Measurements from ENCODE around the gene UBE4B.
A peak's percentile ranks its signal among the peaks of the same experiment; 100 is the strongest.
"Not testable (repeated sequence)": the region's sequence is repeated elsewhere in the genome, so short reads cannot be mapped to it uniquely, and the experiment has no call there.

UBE4B gene

DNA sequence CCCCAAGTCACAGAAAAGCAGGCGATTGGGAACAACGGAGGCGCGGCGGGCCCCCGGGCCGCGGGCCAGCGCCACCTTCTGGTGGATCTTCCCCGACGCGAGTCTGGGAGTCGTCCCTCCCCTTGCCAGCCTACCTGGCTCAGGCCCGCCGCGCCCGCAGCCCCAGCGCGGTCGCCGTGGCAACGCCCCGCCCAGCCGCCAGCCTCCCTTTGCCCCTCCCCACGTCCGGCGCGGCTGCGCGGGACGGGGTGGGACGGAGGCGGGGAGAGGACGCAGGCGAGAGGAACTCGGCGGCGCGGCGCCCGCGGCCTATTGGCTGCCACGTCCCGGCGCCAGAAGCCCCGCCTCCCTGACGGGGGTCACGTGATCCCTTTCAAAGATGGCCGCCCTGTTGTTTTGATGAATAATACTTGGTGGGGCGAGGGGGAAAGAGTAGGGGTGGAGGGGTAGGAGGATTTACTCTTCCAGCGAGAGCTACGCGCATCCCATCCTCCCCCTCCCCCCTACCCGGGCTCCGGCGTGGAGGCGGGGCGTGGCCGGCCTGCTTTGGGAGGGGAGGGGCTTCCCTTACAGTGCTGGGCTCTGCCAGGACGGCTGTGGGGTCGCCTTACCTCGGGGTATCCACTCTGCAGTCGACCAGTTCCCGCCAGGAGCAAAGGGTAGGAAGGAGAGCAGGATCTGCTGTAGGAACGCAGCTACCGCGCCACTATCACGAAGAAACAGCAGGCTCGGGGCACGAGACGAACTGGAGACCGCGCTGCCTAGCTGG is at the start of gene UBE4B:
UBE4B (plus strand) TSS at position 369 of the 769 bp plus-strand sequence. CDS start 713 bp downstream, outside the sequence.
- DNase-seq (ENCODE audit: low read depth in 2 of 2) = peak; percentile 97

DNA sequence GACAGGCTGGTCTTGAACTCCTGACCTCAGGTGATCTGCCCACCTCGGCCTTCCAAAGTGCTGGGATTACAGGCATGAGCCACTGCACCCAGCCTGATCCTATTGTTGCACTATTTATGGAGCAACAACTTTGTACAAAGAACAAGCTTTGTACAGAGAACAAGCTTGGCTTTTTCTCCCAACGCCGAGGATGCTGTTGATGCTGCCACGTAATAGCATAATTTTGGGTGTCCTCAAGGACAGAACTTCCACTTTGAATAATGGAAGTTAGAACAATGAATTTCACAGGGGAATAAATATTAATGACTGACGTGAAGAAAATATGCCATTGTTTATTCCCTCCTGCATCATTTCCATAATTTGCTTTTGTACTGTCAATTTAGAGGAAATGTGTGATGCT is 48.5 kb upstream of the UBE4B start:
- no peak for DNase-seq (ENCODE audit: low read depth in 2 of 2)

DNA sequence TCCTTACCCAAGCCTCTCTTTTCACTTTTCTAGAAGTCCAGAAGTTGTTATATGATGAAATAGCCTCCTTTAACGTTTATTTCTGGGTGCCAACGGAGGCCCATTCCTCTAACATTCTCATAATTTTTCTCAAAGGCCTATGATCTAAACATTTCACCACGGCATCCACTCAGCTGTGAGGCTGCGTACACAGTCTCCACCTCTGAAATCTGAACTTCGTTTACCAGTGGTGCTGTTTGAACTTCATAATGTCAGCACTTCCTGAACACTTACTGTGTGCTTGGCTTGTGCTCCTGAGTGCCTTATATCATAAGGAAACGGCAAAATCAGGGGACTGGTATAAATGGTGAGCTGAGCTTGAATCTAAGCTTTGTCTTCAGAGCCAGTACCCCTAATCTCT is 47.8 kb upstream of the UBE4B start:
- DNase-seq (ENCODE audit: low read depth in 2 of 2) = no peak

DNA sequence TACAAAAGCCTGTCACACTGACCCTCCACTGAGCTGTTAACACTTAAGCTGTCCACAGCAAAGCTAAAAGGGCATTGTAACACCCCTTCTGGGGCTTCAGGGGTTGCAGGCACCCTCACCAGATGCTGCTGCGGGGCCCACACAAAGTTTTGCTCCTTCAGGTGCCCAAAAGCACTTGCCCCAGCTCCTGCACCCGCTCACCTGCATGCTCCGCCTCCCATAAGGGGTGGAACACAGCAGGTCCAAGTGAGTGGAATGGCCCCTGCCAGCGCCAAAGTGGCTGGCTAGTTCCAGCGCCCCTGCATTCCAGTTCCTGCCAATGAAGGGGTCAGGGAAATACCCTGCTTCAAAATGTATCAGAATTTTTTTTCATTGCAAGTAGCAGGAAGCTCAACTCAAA is 43.0 kb upstream of the UBE4B start:
- no peak for DNase-seq (ENCODE audit: low read depth in 2 of 2)

DNA sequence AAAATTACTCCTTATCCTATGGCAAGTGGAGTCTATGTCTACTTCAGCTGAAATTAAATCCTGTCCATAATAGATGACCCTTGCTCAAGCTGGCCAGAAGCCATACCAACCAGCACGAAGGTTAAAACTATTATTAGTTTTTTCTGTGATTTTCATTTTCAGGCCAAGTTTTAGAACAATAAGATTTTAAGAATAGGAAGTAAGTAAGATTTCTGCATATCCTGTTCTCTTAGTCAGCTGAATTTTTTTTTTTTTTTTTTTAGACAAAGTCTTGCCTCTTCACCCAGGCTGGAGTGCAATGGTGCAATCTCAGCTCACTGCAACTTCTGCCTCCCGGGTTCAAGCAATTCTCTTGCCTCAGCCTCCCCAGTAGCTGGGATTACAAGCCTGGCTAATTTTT is 41.8 kb upstream of the UBE4B start:
- no peak for DNase-seq (ENCODE audit: low read depth in 2 of 2)

DNA sequence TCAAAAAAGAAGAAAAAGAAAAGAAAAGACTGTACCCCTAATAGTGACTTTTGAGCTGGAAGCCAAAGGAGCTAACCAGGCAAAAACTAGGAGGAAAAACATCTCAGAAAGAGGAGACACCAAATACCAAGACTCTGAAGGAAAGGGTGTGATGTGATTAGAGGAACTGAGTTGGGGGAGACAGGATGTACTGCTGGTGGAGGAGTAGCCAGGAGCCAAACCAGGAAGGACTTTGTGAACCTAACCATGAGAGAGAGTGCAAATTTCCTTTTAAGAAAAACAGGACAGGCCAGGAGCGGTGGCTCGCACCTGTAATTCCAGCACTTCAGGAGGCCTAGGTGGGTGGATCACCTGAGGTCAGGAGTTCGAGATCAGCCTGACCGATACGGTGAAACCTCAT is 39.8 kb upstream of the UBE4B start:
- DNase-seq (ENCODE audit: low read depth in 2 of 2) = no peak

DNA sequence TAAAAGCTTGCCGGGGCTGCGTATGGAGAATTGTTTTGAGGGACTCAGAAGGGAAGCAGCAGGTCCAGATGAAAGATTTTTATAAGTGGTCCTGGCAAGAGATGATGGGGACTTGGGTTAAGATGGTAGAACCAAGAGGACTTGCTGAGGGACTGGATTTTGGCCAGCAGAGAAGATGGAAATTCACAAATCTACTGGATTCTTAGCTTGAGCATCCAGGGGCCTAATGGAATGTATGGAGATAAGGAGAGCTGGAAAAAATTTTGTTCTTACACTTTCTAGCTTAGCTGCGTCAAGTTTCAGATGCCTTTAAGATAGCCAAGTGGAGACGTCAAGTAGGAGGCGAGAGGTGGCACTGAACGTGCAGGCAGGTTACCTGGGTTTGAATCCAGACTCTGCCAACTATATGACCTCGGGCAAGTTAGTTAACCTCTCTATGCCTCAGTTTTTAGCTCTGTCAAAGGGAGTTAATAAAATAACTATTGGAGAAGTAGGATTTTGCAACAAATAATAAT is 39.1 kb upstream of the UBE4B start:
- DNase-seq (ENCODE audit: low read depth in 2 of 2) = no peak

DNA sequence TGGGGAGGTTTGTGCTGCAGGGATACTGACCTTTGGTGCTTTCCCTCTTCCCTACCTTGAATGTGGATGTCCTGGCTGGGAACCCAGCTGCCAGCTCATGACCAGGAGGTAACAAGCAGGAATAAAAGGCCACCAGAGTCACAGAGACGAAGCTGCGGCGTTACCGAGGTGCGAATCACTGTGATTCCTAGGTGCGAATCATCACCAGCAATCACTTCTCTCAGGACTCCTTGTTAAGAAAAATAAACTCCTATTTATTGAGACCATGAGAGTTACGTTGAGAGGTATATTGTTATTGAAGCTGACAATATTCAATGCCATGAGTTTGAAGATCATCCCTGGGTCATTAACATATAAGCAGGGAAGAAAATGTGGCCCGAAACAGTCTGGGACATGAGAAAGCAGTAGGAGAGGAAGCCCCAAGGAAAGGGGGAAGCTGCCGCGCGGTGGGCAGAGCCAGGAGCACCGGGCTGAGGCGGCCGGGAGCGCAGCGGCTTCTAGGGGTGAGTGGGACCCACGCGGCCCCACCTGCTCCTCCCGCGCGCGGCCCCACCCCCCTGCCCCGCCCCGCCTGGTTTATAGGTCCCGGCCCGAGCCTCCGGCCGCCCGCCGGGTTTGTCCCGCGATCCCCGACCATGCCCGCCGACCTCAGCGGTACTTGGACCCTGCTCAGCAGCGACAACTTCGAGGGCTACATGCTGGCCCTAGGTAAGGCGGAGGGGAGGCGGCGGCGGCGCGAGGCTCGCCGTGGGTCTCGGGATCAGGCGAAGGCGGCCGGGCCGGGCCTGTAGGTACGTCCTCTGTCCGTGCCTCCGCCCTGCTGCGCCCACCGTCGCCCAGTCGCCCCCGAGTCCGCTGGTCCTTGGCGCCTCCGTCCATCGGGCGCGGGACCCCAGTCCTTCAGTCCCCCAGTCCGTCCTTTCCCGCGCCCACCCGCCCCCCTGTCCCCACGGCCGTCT is 35.9 kb upstream of the UBE4B start, which contains the start of gene RBP7:
RBP7 (plus strand) TSS at position 605 of the 959 bp plus-strand sequence; CDS start at position 636, 31 bp downstream.
- DNase-seq (ENCODE audit: low read depth in 2 of 2) = no peak

DNA sequence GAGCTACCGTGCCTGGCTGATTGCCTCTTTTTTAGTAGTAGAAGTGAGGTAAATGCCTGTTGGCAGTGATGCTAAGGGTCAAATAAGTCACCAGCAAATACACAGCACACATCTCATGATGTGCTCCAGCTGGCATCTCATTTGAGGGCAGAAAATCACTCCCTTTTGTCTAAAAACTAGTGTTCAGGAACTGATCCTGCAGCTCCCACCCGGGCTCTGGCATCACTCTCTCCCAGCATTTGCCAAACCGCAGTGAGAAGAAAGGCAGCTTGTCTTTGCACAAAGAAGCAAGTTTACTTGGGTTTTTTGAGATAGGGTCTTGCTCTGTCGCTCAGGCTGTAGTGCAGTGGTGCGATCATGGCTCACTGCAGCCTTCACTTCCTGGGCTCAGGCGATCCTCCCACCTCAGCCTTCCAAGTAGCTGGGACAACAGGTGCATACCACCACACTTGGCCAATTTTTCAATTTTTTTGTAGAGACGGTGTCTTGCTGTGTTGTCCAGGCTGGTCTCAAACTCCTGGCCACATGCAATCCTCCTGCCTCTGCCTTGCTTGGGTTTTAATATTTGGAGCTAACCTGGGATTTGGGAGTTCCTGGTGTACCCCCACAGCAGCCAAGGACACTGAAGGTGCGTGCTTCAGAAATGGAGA is 31.6 kb upstream of the UBE4B start:
- no peak for DNase-seq (ENCODE audit: low read depth in 2 of 2)

DNA sequence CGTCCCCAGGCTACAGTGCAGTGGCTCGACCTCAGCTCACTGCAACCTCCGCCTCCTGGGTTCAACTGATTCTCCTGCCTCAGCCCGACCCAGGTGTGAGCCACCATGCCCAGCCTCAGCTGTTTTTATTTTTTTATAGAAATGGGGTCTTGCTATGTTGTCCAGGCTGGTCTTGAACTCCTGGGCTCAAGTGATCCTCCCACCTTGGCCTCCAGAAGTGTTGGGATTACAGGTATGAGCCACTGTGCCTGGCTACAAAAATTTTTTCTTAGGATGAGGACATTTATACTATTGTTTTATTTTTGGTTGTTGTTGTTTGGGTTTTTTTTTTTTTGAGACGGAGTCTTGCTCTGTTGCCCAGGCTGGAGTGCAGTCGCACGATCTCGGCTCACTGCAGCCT is 27.5 kb upstream of the UBE4B start:
- DNase-seq (ENCODE audit: low read depth in 2 of 2) = not testable (repeated sequence)

DNA sequence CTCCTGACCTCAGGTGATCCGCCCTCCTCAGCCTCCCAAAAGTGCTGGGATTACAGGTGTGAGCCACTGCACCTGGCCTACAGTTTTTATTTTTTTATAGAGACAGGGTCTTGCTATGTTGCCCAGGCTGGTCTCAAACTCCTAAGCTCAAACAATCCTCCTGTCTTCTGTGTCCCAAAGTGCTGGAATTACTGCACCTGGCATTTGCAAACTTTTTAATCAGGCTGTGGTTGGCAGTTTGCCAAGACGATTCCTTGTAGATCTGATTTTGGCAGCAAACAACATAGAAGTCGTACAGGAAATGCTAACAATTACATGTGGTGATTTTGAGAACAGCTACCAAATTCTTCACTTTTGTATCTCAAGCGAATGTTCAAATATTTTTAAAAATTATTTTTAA is 25.6 kb upstream of the UBE4B start:
- DNase-seq (ENCODE audit: low read depth in 2 of 2) = no peak

DNA sequence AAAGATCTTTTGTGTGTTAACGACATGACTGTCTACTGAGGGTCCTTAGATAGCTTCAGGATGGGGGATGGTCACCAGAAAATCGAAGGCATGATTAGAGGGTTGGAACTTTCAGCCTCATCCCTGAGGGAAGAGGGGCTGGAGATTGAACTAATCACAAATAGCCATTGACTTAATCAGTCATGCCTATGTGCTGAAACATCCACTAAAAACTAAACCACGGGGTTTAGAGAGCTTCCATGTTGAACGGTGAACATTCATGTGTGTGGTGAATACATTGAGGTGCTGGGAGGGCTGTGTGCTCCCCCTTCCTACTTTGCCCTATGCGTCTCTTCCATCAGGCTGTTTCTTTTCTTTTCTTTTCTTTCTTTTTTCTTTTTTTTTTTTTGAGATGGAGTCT is 18.7 kb upstream of the UBE4B start:
- DNase-seq (ENCODE audit: low read depth in 2 of 2) = no peak

DNA sequence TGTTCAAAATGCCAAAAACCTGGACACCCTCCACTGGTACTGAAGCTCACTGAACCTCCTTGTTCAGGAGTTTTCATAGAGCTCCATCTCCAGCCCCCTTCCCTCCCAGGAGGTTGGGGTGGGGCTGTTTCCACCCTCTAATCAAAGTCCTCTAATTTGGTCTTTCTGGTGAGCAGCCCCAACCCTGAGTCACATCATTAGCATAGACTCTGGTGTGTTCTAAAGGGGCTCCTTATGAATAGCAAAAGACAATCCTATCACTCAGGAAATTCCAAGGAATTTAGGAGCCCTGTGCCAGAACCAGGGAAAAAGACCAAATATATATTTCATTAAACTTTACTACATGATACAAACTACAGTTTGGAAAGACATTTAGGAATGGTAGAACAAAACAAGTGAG is 13.2 kb upstream of the UBE4B start:
- DNase-seq (ENCODE audit: low read depth in 2 of 2) = no peak

DNA sequence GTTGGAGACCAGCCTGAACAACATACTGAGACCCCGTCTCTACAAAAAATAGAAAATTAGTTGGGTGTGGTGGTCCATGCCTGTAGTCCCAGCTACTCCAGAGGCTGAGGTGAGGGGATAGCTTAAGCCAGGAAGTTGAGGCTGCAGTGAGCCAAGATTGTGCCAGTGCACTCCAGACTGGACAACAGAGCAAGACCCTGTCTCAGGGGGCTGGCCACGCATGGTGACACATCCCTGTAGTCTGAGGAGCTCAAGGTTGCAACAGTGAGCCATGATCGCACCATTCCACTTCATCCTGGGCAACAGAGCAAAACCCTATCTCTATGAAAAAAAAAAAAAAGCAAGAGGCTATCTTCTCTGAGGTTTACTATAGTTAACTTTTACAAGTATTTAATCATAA is 12.7 kb upstream of the UBE4B start:
- DNase-seq (ENCODE audit: low read depth in 2 of 2) = no peak

DNA sequence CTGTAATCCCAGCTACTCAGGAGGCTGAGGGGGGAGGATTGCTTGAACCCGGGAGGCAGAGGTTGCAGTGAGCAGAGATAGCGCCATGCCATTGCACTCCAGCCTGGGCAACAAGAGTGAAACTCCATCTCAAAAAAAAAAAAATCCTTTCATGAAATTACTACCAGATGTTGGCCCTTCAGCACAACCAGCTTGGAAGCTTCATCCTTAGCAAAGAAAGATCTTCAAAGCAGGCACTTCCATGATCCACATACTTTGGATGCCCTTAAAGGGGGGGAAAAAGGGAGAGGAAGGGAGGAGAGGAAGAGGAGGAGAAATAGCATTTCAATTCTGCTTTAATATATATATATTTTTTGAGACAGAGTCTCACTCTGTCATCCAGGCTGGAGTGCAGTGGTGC is 12.1 kb upstream of the UBE4B start:
- not testable (repeated sequence) for DNase-seq (ENCODE audit: low read depth in 2 of 2)

DNA sequence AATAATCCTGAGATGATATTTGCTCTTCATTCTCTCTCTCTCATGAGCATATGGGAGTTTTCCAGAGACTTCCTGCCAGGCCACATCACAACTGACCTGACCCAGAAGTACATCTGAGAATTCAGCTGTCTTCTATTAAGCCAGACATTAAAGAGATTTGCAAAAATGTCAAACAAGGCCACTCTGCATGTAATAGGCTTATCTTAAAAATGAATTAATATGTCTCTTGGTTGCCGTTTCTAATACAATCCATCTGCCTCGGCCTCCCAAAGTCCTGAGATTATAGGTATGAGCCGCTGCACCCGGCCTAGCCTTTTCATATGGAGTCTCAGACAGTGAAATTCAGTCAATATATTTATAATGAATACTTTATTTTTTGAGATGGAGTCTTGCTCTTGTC is 10.8 kb upstream of the UBE4B start:
- DNase-seq (ENCODE audit: low read depth in 2 of 2) = not testable (repeated sequence)

DNA sequence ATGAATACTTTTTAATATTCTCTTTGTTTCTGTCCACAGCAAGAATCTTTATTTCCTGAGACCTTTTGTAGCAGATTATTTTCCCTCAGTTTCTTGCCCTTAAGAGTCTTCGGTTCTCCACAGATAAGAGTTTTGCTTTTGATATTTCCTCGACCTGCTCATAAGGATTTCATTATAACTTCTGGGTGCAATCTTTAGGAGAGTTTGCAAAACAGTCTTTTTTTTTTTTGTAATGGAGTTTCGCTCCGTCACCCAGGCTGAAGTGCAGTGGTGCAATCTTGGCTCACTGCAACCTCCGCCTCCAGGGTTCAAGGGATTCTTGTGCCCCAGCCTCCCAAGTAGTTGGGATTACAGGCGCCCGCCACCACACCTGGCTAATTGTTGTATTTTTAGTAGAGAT is 10.1 kb upstream of the UBE4B start:
- no peak for DNase-seq (ENCODE audit: low read depth in 2 of 2)

DNA sequence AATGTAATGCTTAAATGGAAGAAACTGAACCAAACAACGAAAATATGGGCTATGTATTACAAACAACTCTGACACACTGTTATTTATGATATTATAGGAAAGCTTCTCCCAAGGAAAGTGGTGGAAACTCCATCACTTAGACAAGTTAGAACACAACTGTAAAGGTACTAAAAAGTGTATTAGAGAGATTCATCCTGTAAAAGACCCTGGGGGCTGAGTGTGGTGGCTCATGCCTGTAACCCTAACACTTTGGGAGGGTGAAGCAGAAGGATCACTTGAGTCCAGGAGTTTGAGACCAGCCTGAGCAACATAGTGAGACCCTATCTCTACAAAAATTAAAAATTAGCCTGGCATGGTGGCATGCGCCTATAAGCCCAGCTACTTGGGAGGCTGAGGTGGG is 7.4 kb upstream of the UBE4B start:
- DNase-seq (ENCODE audit: low read depth in 2 of 2) = no peak

DNA sequence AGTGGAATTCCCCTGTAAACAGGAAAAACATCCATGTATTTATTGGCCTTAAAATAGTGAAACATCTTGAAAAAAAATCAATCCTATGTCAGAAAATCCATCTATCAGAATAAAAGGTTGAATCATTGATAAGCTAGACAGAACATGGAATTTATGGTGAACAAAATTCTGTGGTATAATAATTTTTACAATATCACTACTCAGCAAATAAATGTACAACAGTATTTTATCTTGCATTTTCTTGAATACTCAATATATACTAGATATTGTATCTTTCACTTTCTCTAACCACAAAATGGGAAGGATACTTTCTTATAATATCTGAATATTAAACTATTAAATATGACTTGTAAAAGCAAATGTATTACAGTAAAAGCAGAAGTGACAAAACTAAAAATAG is 5.7 kb upstream of the UBE4B start:
- DNase-seq (ENCODE audit: low read depth in 2 of 2) = no peak

DNA sequence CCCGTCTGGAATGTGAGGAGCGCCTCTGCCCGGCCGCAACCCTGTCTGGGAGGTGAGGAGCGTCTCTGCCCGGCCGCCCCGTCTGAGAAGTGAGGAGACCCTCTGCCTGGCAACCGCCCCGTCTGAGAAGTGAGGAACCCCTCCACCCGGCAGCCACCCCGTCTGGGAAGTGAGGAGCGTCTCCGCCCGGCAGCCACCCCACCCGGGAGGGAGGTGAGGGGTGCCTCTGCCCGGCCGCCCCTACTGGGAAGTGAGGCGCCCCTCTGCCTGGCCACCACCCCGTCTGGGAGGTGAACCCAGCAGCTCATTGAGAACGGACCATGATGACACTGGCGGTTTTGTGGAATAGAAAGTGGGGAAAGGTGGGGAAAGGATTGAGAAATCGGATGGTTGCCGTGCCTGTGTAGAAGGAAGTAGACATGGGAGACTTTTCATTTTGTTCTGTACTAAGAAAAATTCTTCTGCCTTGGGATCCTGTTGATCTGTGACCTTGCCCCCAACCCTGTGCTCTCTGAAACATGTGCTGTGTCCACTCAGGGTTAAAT is 3.7 kb upstream of the UBE4B start:
- DNase-seq (ENCODE audit: low read depth in 2 of 2) = not testable (repeated sequence)

DNA sequence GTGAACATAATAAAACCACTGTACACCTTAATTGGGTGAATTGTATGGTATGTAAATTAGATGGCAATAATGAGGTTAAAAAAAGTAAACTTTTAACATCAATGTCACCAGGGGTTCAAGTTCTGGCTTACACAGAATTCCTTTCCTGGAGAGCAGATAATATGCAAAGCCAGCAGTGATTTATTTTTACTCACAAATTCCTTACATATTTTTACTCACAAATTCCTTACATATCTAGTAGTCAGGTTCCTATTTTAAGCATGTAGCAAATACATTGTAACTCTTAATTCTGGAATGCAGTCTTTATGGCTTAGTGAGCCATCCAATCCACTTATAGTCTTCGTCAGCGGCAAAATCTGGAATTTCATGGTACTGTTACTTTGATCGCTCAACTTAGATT is 1.3 kb upstream of the UBE4B start:
- no peak for DNase-seq (ENCODE audit: low read depth in 2 of 2)

DNA sequence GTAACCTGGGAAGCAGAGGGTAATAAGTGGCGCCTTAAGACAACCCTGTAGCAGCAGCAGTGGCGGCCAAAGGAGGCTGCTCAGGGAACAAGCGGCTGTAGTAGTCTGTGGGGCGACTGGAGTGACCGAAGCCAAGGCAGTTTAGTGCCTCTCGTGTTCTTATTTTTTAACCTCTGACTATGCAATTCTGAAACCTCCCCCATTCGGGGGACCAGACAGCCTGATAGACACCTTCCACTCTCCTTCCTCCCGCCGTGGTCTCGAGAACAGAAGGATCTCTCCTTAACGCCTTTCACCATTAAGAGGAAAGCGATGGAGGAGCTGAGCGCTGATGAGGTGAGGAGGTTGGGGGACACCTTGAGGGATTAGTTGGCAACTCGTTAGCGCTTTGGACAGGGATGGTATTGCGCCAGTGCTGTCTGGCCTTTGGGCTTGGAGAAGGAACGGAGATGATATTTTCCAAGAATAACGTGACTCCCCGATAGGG is 644 bp downstream of the UBE4B start:
- DNase-seq (ENCODE audit: low read depth in 2 of 2) = peak; percentile 2 to 7

All from stimulated activated CD4-positive, alpha-beta T cell treated with anti-CD3 and anti-CD28 coated beads, Interleukin-4, amount 100 ng/mL, for 48 hours (primary cell).